Activated B cell treated with CpG ODN at 0.5 μM for 24 hours (primary cell): ENCODE data around the gene SAMD1. TPM values are rescaled to one million over a fixed set of nuclear protein-coding genes. Genes with fewer than 3 reads are reported as not detected.

Source experiments
- ATAC-seq: fragments of 200-7000 bp; cut with Tn5 transposase; one replicate; pipeline ENCODE4 v1.10.0; 2021; ENCODE audit warnings: low read depth, mild to moderate bottlenecking, moderate library complexity
- CTCF ChIA-PET: fragments of 350-600 bp; sonication (Branson Sonifier 250); formaldehyde crosslinking; loops from one replicate; lab custom pipeline; 2021; ENCODE audit warnings: antibody characterized with exemption; lab: Charles Lee
- POLR2A ChIA-PET: fragments of 350-600 bp; sonication (Branson Sonifier 250); formaldehyde crosslinking; loops from one replicate; lab custom pipeline; 2021; ENCODE audit warnings: antibody characterized with exemption; lab: Charles Lee
- DNase-seq: peaks from one replicate; pipeline ENCODE4 v3.0.0; 2022
- H3K27ac Mint-ChIP-seq: one replicate; pipeline ENCODE4 v1.8.0; 2020; ENCODE audit warnings: mixed read lengths
- H3K27me3 Mint-ChIP-seq: one replicate; pipeline ENCODE4 v1.8.0; 2021; ENCODE audit warnings: mixed read lengths
- H3K36me3 Mint-ChIP-seq: one replicate; pipeline ENCODE4 v1.8.0; 2021; ENCODE audit warnings: low read depth, mixed read lengths
- H3K4me1 Mint-ChIP-seq: one replicate; pipeline ENCODE4 v1.8.0; 2021; ENCODE audit warnings: mixed read lengths
- H3K4me3 Mint-ChIP-seq: one replicate; pipeline ENCODE4 v1.8.0; 2020; ENCODE audit warnings: mild to moderate bottlenecking, mixed read lengths
- H3K9me3 Mint-ChIP-seq: one replicate; pipeline ENCODE4 v1.8.0; 2020; ENCODE audit warnings: mixed read lengths
- CTCF ChIP-seq: fragments of 200-600 bp; IDR thresholded peaks from one replicate; pipeline ENCODE4 v1.8.0; 2022; ENCODE audit warnings: antibody characterized with exemption, mild to moderate bottlenecking
- intact Hi-C: fragments of 100-400 bp; cut with micrococcal nuclease; formaldehyde crosslinking; loops from one replicate; pipeline ENCODE4 v1.15.1; 2024
- total RNA-seq: library from RNA; stranded (reverse); gene quantifications from 2 replicates; pipeline ENCODE4 v1.2.3, GENCODE V29; 2022

The SAMD1 gene
- total RNA-seq, 1 donor from 2014 or later, result 32.7 TPM

- peaks cover 1% of the 10 kb centered on the region for H3K36me3 Mint-ChIP-seq
- intact Hi-C loops, result loop anchor here (1.0 to 10.0 kb wide), 3 partner anchors 42 to 320 kb away; partner anchors contain the start of genes MISP3 and ZSWIM4
- H3K27me3 Mint-ChIP-seq, result no peaks in the 10 kb centered on the region
- peak; percentile 48 for DNase-seq
- H3K4me3 Mint-ChIP-seq, result peak overlapping the region; percentile 55
- ATAC-seq, result no peak
- ChIA-PET CTCF (interaction anchor here (1.1 to 1.9 kb wide), 4 partner anchors 9 to 56 kb away, joined by 3 to 9 read pairs (median 6); no protein-coding TSS in a partner anchor), POLR2A (interaction anchor here (0.8 kb wide), 1 partner anchor 22 kb away, joined by 3 read pairs; the partner anchor contains the start of gene ASF1B)
- H3K9me3 Mint-ChIP-seq, result no peaks in the 10 kb centered on the region
- H3K4me1 Mint-ChIP-seq, result peaks cover 42% of the 10 kb centered on the region
- H3K27ac Mint-ChIP-seq, result peak overlapping the region; percentile 46
- TF ChIP-seq CTCF, result no peak
Measured at GRCh38 chr19:14114854-14115253, 24.3 kb upstream of the SAMD1 start.

GRCh38 chr19:14114439-14114838 lies 23.9 kb upstream of the SAMD1 start:
- ChIA-PET POLR2A (interaction anchor here (0.8 kb wide), 1 partner anchor 22 kb away, joined by 3 read pairs; the partner anchor contains the start of gene ASF1B), CTCF (interaction anchor here (1.0 to 1.9 kb wide), 5 partner anchors 8 to 55 kb away, joined by 3 to 9 read pairs (median 5); no protein-coding TSS in a partner anchor)
- Mint-ChIP-seq H3K4me1 (peaks cover 42% of the 10 kb centered on the region), H3K36me3 (peaks cover 1% of the 10 kb centered on the region), H3K4me3 (no peak overlapping the region), H3K27ac (no peak overlapping the region), H3K27me3 (no peaks in the 10 kb centered on the region), H3K9me3 (no peaks in the 10 kb centered on the region)
- no peak for TF ChIP-seq CTCF
- DNase-seq (no peak), ATAC-seq (no peak)
- intact Hi-C loops, result loop anchor here (2.0 to 10.0 kb wide), 2 partner anchors 42 to 320 kb away; partner anchors contain the start of genes MISP3 and ZSWIM4

DNA sequence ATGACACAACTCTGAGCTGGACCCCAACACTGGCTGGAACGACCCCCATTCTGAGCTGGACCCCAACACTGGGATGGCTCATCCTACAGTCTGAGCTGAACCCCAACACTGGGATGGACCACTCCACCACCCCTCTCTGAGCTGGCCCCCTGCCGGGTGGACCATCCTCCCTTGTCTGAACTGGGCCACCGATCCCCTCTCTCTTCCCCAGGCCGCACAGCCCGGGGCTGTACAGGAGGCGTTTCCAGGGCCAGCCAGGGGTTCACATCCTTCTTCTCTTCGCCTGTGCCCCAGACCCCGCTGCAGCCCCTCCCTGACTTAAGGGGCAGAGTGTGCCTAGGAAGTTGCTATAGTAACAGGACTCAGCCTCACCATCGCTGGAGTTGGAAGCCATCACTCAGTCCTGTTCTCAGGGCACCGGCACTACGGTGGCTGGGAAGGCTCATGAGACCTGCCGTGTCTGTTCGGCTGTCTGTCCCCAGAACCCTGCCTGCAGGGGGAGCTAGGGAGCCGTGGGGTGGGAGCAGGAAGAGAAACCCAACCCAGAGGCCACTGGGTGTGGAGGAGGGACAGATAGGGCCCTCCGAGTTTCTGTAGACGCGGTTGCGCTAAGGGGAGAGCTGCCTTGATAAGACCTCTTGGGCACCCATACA lies 23.3 kb upstream of the SAMD1 start:
- TF ChIP-seq CTCF, result no peak
- ChIA-PET CTCF (interaction anchor here (1.0 to 1.9 kb wide), 4 partner anchors 24 to 55 kb away, joined by 3 to 9 read pairs (median 6); no protein-coding TSS in a partner anchor), POLR2A (interaction anchor here (0.6 kb wide), 1 partner anchor 372 kb away, joined by 7 read pairs; no protein-coding TSS in a partner anchor)
- no peak overlapping the region for H3K27ac Mint-ChIP-seq
- H3K9me3 Mint-ChIP-seq, result no peaks in the 10 kb centered on the region
- H3K4me3 Mint-ChIP-seq, result no peak overlapping the region
- H3K27me3 Mint-ChIP-seq, result no peaks in the 10 kb centered on the region
- H3K4me1 Mint-ChIP-seq, result peaks cover 39% of the 10 kb centered on the region
- H3K36me3 Mint-ChIP-seq, result peaks cover 1% of the 10 kb centered on the region
- DNase-seq (no peak), ATAC-seq (no peak)
- intact Hi-C loops, result loop anchor here (2.0 to 10.0 kb wide), 2 partner anchors 41 to 319 kb away; partner anchors contain the start of genes MISP3 and ZSWIM4

DNA sequence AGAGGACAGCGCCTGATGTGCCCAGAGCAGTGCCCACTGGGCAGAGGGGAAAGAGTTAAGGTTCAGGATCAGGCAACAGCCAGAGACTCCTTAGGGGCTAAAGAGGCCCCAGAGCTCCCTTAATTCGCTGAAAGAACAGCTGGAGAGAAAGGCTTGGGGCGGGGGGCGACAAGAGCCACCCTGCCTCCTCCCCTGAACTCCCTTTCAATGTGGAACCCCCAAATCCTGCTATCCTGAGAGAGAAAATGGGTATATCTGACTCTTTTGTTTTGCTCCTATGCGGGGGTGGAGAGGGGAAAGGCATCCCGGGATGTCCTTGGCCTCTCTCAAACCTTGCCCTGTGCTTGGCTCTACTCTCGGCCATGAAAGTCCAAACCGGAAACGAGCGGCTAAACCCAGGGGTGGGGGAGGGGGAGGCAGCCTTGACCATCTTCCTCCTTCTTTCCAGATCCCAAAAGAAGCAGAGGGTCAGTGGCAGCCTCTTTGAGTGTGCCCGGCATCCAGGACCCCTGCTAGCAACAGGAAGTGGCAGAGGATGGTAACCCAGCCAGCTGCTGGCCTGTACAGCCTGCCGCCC lies 22.3 kb upstream of the SAMD1 start:
- peaks cover 33% of the 10 kb centered on the region for H3K4me1 Mint-ChIP-seq
- no peak overlapping the region for H3K27ac Mint-ChIP-seq
- H3K36me3 Mint-ChIP-seq, result peaks cover 3% of the 10 kb centered on the region
- no peak for TF ChIP-seq CTCF
- ATAC-seq, result no peak
- H3K4me3 Mint-ChIP-seq, result no peak overlapping the region
- ChIA-PET CTCF (no interaction called here), POLR2A (interaction anchor here (0.6 kb wide), 2 partner anchors 16 to 373 kb away, joined by 7 read pairs; no protein-coding TSS in a partner anchor)
- no peak for DNase-seq
- H3K9me3 Mint-ChIP-seq, result no peaks in the 10 kb centered on the region
- intact Hi-C loops, result loop anchor here (10.0 kb wide), 1 partner anchor 318 kb away; the partner anchor contains the start of gene ZSWIM4
- no peaks in the 10 kb centered on the region for H3K27me3 Mint-ChIP-seq
